OCI-LY7 (cell line): Measurements from ENCODE around the gene GLRX5. TPM values are rescaled to one million over a fixed set of nuclear protein-coding genes. Genes with fewer than 3 reads are reported as not detected.

Source experiments
- BruUV-seq: library from RNA; stranded (reverse); fragments of 400-500 nt; replicated peaks from 2 replicates; lab custom pipeline; 2021; lab: Mats Ljungman, UMichigan
- CTCF ChIA-PET: fragments of 300-600 bp; sonication (Branson Sonifier 250); formaldehyde crosslinking; loops from one replicate; lab custom pipeline; 2022; ENCODE audit warnings: antibody characterized with exemption; ENCODE audit not compliant: unreplicated experiment; lab: Charles Lee
- POLR2A ChIA-PET: fragments of 300-600 bp; sonication (Branson Sonifier 250); formaldehyde crosslinking; loops from one replicate; lab custom pipeline; 2022; ENCODE audit warnings: antibody characterized with exemption; lab: Charles Lee
- DNase-seq: peaks from one replicate; pipeline ENCODE4 v3.0.0-alpha.2; 2015; ENCODE audit warnings: low spot score
- H2AFZ ChIP-seq: fragments of 200-600 bp; sonication (generic), shearing (Covaris generic); 2 replicates; pipeline ENCODE4 v1.6.1; 2014; ENCODE audit warnings: mild to moderate bottlenecking, antibody characterized with exemption, low read length, moderate library complexity
- H3K27ac ChIP-seq: fragments of 200-600 bp; sonication (generic); 2 replicates; pipeline ENCODE4 v1.5.1; 2014; ENCODE audit warnings: mixed run types, low read depth, mild to moderate bottlenecking, moderate library complexity, low read length, inconsistent platforms; ENCODE audit not compliant: poor library complexity, severe bottlenecking
- H3K36me3 ChIP-seq: fragments of 200-600 bp; sonication (generic); 2 replicates; pipeline ENCODE4 v1.6.1; 2014; ENCODE audit warnings: mild to moderate bottlenecking, antibody characterized with exemption, low read length, moderate library complexity, mixed read lengths; ENCODE audit not compliant: insufficient read depth
- H3K4me1 ChIP-seq: fragments of 200-600 bp; sonication (generic); 2 replicates; pipeline ENCODE4 v1.5.1; 2014; ENCODE audit warnings: mild to moderate bottlenecking, low read length; ENCODE audit not compliant: insufficient read depth, poor library complexity, severe bottlenecking
- H3K4me2 ChIP-seq: fragments of 200-600 bp; sonication (generic); 2 replicates; pipeline ENCODE4 v1.6.1; 2014; ENCODE audit warnings: mild to moderate bottlenecking, low read length
- H3K4me3 ChIP-seq: fragments of 200-600 bp; sonication (generic); 2 replicates; pipeline ENCODE4 v1.5.1; 2014; ENCODE audit warnings: mild to moderate bottlenecking, low read depth, low read length; ENCODE audit not compliant: poor library complexity, severe bottlenecking
- H3K79me2 ChIP-seq: fragments of 200-600 bp; sonication (generic); 2 replicates; pipeline ENCODE4 v1.6.1; 2016; ENCODE audit warnings: low read depth, mild to moderate bottlenecking, low read length, moderate library complexity, mixed read lengths; ENCODE audit not compliant: insufficient read depth
- H3K9me2 ChIP-seq: fragments of 200-600 bp; sonication (generic); 2 replicates; pipeline ENCODE4 v1.6.1; 2016; ENCODE audit warnings: mild to moderate bottlenecking, low read length, mixed read lengths; ENCODE audit not compliant: insufficient read depth
- H3K9me3 ChIP-seq: fragments of 200-600 bp; sonication (generic); 2 replicates; pipeline ENCODE4 v1.6.1; 2014; ENCODE audit warnings: mild to moderate bottlenecking, mixed run types, low read length, mixed read lengths
- H4K20me1 ChIP-seq: fragments of 200-600 bp; sonication (generic); 2 replicates; pipeline ENCODE4 v1.6.1; 2014; ENCODE audit warnings: mild to moderate bottlenecking, antibody characterized with exemption, low read length, moderate library complexity, mixed read lengths; ENCODE audit not compliant: insufficient read depth
- EZH2phosphoT487 ChIP-seq: fragments of 200-600 bp; sonication (generic); IDR thresholded peaks from 2 replicates; pipeline ENCODE4 v1.6.1; 2018; ENCODE audit warnings: low read depth, borderline replicate concordance, mild to moderate bottlenecking, mixed run types, antibody characterized with exemption, low read length, moderate library complexity, mixed read lengths
- intact Hi-C: fragments of 100-400 bp; cut with micrococcal nuclease; formaldehyde crosslinking; loops from one replicate; pipeline ENCODE4 v1.10.0; 2022; ENCODE audit not compliant: unreplicated experiment
- total RNA-seq, 2 experiments: library from RNA; depleted of rRNA in 1 of 2; stranded (reverse); fragments of >200 nt in 1 of 2; shearing (Covaris generic) in 1 of 2; gene quantifications; 2 replicates each; pipeline ENCODE4 v1.2.3, GENCODE V29; 2014 to 2022
- TF ChIP-seq, protein P1 (sequence below): fragments of 200-600 bp; sonication (generic); conservative IDR thresholded peaks from 2 replicates; pipeline ENCODE4 v1.5.1; 2014; ENCODE audit warnings: mild to moderate bottlenecking, antibody characterized with exemption, low read length, moderate library complexity, mixed read lengths

The GLRX5 gene
- total RNA-seq, 2 experiments from 2014 or later = 68.2 to 78.4 TPM

DNA sequence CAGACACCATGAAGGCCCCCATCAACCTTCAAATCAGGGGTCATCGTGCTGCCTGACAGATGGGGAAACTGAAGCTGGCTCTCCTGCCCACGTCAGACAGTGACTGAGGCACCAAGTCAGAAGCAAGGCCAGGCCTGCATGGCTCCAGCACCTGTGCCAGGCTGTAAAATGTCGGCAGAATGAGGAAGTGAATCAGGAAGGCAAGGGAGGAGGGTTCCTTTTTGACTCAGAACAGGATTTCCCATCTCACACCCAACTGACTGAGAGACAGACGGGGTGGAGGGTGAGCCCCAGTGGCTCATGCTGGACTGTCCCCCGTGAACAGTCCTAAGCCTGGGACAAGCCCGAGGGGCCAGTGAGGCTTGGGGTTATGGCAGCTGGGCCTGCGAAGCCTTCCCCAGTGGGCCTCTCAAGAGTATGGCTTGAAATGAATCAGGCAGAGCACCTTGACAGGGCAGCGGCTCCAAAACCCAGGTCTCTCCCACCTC is 39.3 kb upstream of the GLRX5 start:
- Histone ChIP-seq H3K4me2 (peak overlapping the region; percentile 39), H3K27ac (peak overlapping the region; percentile 68), H2AFZ (peak overlapping the region; percentile 38; the same call in 1 of the 2 replicates), H3K4me3 (peak overlapping the region; percentile 17), H3K36me3 (peaks cover 11% of the 10 kb centered on the region; the same call in 1 of the 2 replicates), H3K79me2 (no peaks in the 10 kb centered on the region), H4K20me1 (no peaks in the 10 kb centered on the region), H3K9me2 (no peaks in the 10 kb centered on the region), H3K4me1 (peaks cover 59% of the 10 kb centered on the region), H3K9me3 (peaks cover 10% of the 10 kb centered on the region; the same call in 1 of the 2 replicates)
- TF ChIP-seq, protein P1, sequence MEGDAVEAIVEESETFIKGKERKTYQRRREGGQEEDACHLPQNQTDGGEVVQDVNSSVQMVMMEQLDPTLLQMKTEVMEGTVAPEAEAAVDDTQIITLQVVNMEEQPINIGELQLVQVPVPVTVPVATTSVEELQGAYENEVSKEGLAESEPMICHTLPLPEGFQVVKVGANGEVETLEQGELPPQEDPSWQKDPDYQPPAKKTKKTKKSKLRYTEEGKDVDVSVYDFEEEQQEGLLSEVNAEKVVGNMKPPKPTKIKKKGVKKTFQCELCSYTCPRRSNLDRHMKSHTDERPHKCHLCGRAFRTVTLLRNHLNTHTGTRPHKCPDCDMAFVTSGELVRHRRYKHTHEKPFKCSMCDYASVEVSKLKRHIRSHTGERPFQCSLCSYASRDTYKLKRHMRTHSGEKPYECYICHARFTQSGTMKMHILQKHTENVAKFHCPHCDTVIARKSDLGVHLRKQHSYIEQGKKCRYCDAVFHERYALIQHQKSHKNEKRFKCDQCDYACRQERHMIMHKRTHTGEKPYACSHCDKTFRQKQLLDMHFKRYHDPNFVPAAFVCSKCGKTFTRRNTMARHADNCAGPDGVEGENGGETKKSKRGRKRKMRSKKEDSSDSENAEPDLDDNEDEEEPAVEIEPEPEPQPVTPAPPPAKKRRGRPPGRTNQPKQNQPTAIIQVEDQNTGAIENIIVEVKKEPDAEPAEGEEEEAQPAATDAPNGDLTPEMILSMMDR = no peak
- TF ChIP-seq EZH2phosphoT487 = no peak
- peak; percentile 87 for DNase-seq
- intact Hi-C loops = loop anchor here (2.0 kb wide), 2 partner anchors 33 to 53 kb away; no protein-coding TSS in a partner anchor
- POLR2A ChIA-PET = interaction anchor here (0.8 to 2.2 kb wide), 10 partner anchors 8 to 54 kb away, joined by 3 to 17 read pairs (median 6); no protein-coding TSS in a partner anchor
- CTCF ChIA-PET = interaction anchor here (1.5 kb wide), 1 partner anchor 43 kb away, joined by 6 read pairs; no protein-coding TSS in a partner anchor
- no TSS peak for BruUV-seq

DNA sequence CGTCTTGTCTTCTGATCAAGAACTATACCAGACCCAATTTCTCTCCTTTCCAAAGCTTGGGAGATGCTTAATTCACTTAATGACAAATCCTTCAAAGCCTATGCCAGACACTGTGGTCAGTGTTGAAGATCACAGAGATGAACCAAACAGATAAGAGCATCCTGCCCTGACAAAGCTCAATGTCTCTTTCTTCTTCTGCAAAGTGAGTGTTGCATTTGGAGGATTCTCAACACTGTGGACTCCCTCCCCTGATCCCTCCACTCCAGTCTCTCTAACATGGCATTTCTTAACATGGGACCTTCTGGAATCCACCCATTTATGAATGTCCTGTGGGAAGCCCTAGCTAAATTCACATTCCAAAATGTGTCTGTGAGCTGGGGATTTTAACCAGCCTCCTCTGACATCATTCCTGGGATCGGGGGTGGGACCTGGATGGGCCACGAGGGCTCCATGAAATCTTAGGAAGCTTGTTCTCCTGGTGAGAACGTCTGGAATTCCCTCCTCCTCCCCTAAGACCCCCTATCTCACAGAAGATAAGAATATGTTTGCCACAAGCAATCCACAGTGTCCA is 38.7 kb upstream of the GLRX5 start:
- intact Hi-C loops = loop anchor here (2.0 kb wide), 2 partner anchors 33 to 53 kb away; no protein-coding TSS in a partner anchor
- POLR2A ChIA-PET = interaction anchor here (0.8 to 2.2 kb wide), 15 partner anchors 9 to 58 kb away, joined by 3 to 17 read pairs (median 5); partner anchors contain the start of gene SYNE3
- no TSS peak for BruUV-seq

More for the DNA sequence above, 38.7 kb upstream of the GLRX5 start:
- Histone ChIP-seq H2AFZ (peak overlapping the region; percentile 38; the same call in 1 of the 2 replicates), H3K36me3 (peaks cover 9% of the 10 kb centered on the region; the same call in 1 of the 2 replicates), H3K79me2 (no peaks in the 10 kb centered on the region), H3K4me3 (peak overlapping the region; percentile 1), H3K4me1 (peaks cover 57% of the 10 kb centered on the region), H4K20me1 (no peaks in the 10 kb centered on the region), H3K4me2 (peak overlapping the region; percentile 39), H3K9me3 (peaks cover 10% of the 10 kb centered on the region; the same call in 1 of the 2 replicates), H3K9me2 (no peaks in the 10 kb centered on the region), H3K27ac (peak overlapping the region; percentile 68)
- CTCF ChIA-PET = interaction anchor here (0.7 to 1.5 kb wide), 2 partner anchors 13 to 44 kb away, joined by 3 to 6 read pairs; no protein-coding TSS in a partner anchor
- no peak for TF ChIP-seq EZH2phosphoT487
- TF ChIP-seq, protein P1 = no peak
- DNase-seq = no peak
